Spleen (tissue), 7 donors: ENCODE data around the gene CERS1.

Source experiments
- CTCF ChIP-seq, 11 experiments: fragments of 200-600 bp in 7 of 11; fragments of 450-650 bp in 4 of 11; sonication (generic) in 4 of 11; IDR thresholded peaks in 8 of 11; conservative IDR thresholded peaks in 3 of 11; 1 replicate in 7 of 11; 2 replicates in 4 of 11; pipeline versions ENCODE4 v1.4.0 to v1.8.0; 2016 to 2021; ENCODE audit warnings: antibody characterized with exemption in 11 of 11, inconsistent platforms in 4 of 11, mild to moderate bottlenecking in 1 of 11
- POLR2AphosphoS5 ChIP-seq, 3 donors: sonication (generic); formaldehyde crosslinking; IDR thresholded peaks; one replicate each; pipeline ENCODE4 v1.5.1; 2017; ENCODE audit warnings: antibody characterized with exemption in 3 of 3
- donor health status: DM: no; HTN: no; CAD: no; lungs with moderate emphysema.
- donor health status: DM: no; HTN: no; CAD: no.
- donor health status: DM: no; HTN: no; CAD: no.

DNA sequence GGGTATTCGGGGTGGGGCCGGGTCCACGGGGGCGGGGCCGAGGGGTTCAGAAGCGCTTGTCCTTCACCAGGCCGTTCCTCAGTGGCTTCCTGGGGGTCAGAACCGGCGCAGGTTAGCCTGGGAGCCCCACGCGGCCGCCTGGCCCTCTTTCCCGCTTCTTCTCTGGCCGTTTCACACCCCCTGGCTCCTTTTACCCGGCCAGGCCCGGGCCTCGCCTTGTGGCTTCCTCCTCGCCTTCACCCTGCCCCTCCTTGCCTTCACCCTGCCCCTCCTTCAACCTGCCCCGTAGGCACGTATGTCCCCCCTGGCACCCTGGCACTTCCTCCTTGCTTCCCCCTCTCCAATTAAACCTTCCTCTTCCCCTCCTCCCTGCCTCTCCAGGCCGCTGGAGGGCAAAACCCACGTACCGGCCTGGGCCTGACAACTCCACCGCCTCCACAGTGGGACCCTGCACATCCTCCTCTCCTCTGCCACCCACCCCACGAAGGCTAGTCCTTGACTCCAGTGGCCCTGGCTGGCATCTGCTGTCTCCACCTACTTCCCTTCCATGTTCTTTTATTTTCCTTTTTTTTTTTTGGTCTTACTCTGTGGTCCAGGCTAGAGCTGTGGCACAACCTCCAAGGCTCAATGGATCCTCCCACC, 25.3 kb downstream of the CERS1 start:
- TF ChIP-seq CTCF (IDR thresholded peaks at IDR 0.05 in 8 of 11, conservative IDR thresholded peaks at IDR 0.05 in 3 of 11) (no peak), POLR2AphosphoS5 (IDR thresholded peaks at IDR 0.05) (no peak)
